NCI-H524 treated with DMSO at 0.1 percent for 48 hours (cell line): ENCODE measurements around the gene HADH.
"Not testable (repeated sequence)": the region's sequence is repeated elsewhere in the genome, so short reads cannot be mapped to it uniquely, and the experiment has no call there.

Source experiments
- DNase-seq: peaks from one replicate; lab custom pipeline; 2025; lab: John Stamatoyannopoulos, UW

Gene HADH

GRCh38 chr4:108031427-108032083, 41.9 kb downstream of the HADH start:
- DNase-seq, result no peak

GRCh38 chr4:108033348-108033747, 43.7 kb downstream of the HADH start:
- no peak for DNase-seq

DNA sequence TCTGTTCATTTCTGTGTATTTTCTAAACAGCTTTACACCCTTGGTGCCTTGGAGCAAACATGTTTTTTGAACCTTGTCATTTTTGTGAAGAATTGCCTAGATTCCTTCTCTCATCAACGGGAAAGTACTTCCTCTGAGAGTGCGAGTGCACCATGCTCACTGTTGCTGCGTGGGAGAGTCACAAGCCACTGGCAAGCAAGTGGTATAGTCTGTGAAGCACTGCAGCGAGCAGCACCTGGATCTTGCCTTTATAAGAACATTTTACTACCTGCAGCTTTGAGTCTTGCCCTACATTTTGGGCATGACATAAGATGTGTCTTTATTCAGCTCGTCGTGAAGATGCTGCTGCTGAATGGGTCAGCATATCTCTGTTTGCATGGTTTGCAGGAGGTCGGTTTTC, 44.9 kb downstream of the HADH start:
- no peak for DNase-seq

- no peak for DNase-seq
These were observed 46.0 kb downstream of the HADH start for GRCh38 chr4:108035691-108036090.

DNA sequence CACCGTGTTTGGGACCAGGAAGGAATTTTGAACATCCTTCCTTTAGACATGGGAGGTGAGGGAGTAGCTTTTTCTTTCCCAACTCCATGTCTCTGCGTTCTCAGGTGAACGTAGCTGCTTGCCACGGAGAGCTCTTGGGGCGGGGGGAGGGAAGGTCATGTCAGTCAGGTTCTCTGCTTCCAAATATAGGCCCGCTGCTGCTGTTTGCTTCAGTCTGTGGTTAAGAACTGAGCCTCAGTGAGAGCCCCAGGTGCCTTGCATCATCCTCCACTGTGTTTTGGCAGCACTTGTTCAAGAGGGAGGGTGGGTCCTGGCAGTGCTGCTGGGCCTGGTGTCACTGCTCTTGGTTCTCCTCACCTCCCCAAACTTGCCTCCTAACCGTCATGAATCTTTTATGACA, 46.5 kb downstream of the HADH start:
- no peak for DNase-seq

DNA sequence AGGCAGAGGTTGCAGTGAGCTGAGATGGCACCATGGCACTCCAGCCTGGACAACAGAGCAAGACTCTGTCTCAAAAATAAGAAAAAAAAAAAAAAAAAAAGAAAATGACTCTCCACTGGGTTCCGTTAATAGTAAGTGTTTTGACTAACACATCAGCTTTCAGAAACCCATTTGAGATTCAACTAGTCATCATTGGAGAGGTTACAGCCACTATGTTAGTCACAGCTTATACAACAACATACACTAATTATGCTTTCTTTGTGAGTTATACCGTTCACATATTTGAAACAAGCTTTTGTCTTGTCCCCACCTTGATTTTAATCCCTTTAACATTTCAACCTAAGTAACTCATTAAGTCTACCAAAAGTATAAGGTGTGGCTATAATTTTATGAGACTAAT, 48.2 kb downstream of the HADH start:
- no peak for DNase-seq

DNA sequence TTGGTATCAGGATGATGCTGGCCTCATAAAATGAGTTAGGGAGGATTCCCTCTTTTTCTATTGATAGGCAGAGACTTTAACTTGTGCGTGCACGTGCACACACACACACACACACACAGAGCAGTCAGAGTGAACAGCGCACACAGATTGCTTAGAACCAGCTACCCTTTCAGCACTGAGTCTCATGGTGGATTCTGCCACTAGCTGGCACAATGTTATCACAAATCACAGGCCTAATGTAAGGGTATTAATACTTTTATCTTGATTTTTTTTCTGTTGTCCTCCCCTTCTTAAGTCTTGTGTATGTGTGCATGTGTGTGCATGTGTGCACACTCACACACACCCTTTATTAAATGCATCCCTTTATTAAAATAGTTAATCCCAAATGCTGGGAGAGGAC, 53.2 kb downstream of the HADH start:
- no peak for DNase-seq

- no peak for DNase-seq
These were observed 53.8 kb downstream of the HADH start for GRCh38 chr4:108043526-108043925.

- no peak for DNase-seq
These were observed 55.4 kb downstream of the HADH start for GRCh38 chr4:108044951-108045686.

DNA sequence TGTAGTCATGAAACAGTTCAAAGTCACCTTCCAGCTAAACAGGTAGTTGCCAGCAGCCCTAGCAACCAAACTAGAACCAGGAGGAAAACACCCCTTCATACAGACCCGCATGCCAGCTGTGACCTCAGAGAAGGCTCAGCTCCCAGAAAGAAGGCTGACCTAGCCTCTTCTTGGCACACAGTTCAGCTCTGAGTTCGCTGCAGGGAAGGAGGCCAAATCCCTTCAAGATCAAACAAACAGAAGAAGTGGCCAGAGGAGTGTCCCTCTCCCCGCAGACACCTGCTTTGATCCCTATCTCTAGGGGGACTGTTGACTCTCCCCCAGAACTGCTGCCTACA, 56.0 kb downstream of the HADH start:
- DNase-seq, result no peak

GRCh38 chr4:108047199-108047598, 57.5 kb downstream of the HADH start:
- no peak for DNase-seq

DNA sequence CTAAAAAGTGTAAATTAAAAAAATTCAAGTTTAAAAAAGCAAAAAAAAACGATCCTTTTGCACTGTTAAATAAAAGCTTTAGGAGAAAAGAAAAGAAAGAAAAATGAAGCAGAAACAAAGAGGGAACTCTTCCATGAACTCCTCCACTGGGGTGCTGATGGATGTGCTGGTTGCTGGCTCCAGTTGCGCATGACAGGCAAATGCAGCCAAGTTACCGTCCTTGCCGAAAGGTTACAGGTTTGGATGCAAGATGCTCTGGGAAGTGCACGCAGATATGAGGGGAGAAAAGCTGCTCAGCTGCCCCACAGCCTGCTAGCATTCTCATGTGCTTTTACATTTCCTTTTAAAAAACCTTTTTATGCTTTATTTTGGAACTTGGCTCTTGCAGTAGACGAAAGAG, 58.5 kb downstream of the HADH start:
- no peak for DNase-seq

DNA sequence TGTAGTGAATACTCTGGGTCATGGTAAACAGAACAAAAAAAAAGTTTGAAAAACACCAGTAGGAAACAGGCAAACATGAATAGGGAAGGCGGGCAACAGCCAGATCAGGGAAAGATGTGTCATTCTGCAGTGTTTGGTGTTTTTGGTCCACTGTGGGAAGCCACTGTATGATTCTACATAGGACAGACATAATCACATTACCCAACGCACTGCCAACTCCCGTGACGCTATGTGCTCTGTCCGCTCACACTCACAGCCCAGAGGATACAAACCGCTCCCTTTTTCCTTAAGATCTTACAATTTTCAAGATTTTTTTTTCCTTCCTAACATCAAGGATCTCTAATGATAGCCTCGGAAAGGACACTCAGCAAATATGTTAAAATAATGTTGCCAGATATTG, 59.3 kb downstream of the HADH start:
- DNase-seq, result no peak

GRCh38 chr4:108049406-108049805, 59.7 kb downstream of the HADH start:
- no peak for DNase-seq

GRCh38 chr4:108050166-108051111, 60.8 kb downstream of the HADH start:
- not testable (repeated sequence) for DNase-seq

DNA sequence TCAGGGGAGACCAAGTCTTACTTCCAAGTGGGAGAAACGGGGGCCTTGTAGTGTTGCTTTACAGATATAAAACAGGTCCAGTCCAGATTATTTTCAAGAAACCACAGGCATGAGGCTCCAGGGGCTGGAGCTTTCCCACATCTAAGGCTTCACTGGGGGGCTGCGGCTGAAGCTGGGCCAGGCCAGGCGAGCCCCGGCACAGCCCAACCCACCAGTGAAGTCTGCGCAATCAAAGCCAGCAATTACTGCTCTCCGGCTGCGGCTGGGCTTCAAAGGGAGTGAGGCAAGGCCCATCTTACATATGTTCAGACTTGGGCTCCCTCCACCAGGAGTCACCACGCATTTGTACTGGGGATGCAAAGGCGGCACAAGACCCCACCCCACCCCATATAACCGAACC, 61.7 kb downstream of the HADH start:
- no peak for DNase-seq

- no peak for DNase-seq
These were observed 63.0 kb downstream of the HADH start for GRCh38 chr4:108052558-108053120.

GRCh38 chr4:108053251-108053711, 63.6 kb downstream of the HADH start:
- no peak for DNase-seq

DNA sequence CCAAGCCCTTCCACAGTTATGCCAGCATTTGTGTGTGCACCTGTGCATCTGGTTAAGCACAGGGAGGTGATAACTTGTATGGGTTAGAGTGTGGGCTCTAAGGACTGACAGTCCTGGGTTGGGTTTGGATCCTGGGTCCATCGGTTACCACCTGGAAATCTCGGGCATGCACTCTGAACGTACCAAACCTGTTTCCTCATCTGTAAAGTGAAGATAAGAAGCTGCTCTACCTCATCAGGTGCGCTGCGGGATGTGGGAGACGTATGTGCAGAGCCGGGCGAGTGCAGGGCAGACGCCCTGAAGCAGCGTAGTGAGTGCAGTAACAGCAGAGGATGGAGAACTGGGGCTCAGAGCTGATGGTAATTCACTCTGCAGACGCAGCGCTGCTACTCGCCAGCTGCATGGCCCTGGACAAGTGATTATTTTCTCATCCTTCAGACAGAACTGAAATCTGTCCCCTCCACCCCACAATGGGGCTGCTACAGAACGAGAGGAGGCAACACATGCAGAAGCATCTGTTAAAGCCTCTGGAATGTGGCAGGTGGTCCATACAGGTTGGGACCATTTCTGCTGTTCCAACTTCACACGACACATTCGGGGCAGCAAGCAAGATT, 64.4 kb downstream of the HADH start:
- no peak for DNase-seq

GRCh38 chr4:108055787-108056186, 66.1 kb downstream of the HADH start:
- DNase-seq, result no peak

DNA sequence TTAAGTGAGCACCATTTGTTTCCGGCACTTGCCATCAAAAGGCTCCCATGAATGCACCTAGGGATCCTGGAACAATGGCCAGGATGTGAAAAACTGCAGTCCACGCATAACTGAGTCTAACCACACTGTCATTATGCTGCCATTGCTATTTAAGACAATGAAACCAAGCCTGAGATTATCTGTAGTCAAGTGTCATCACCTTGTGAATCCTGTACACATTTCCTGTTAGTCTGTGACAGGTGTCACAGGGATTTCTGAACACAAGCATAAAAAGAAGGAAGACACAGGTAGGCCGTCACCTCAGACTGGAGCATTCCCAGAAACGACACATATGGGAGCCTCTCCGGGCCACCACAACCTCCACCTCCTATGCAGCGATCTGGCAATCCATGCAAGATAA, 66.7 kb downstream of the HADH start:
- DNase-seq, result no peak
